Caco-2 (cell line): Measurements from ENCODE around the gene GALK1. TPM values are rescaled to one million over a fixed set of nuclear protein-coding genes. Genes with fewer than 3 reads are reported as not detected.

Experiments
- BruUV-seq: library from RNA; stranded (reverse); fragments of 400-500 nt; replicated peaks from 2 replicates; lab custom pipeline; 2021; lab: Mats Ljungman, UMichigan
- CTCF ChIA-PET: fragments of 300-600 bp; sonication (Branson Sonifier 250); formaldehyde crosslinking; loops from one replicate; lab custom pipeline; 2022; ENCODE audit warnings: antibody characterized with exemption; lab: Charles Lee
- POLR2A ChIA-PET: fragments of 300-600 bp; sonication (Branson Sonifier 250); formaldehyde crosslinking; loops from one replicate; lab custom pipeline; 2022; ENCODE audit warnings: antibody characterized with exemption; lab: Charles Lee
- DNase-seq, 2 experiments: peaks; one replicate each; pipeline versions ENCODE4 v3.0.0 to v3.0.0-alpha.2; 2020 to 2022
- H3K27me3 ChIP-seq: replicated peaks from 2 replicates; pipeline ENCODE4 v1.6.0; 2011; ENCODE audit warnings: low read length; ENCODE audit not compliant: control insufficient read depth, insufficient read depth
- H3K36me3 ChIP-seq: 2 replicates; pipeline ENCODE4 v1.5.1; 2011; ENCODE audit warnings: low read length; ENCODE audit not compliant: control insufficient read depth, insufficient read depth
- H3K4me1 ChIP-seq: fragments of 250-450 bp; sonication (Bioruptor Pico); 2 replicates; pipeline ENCODE4 v1.5.1; 2020; ENCODE audit warnings: mild to moderate bottlenecking
- H3K4me3 ChIP-seq: 2 replicates; pipeline ENCODE4 v1.5.1; 2011; ENCODE audit warnings: low read depth, mild to moderate bottlenecking, control low read depth, low read length
- H3K9me3 ChIP-seq: fragments of 250-450 bp; sonication (Bioruptor Pico); 2 replicates; pipeline ENCODE4 v1.5.1; 2020; ENCODE audit warnings: mild to moderate bottlenecking, moderate library complexity
- H3K27ac Mint-ChIP-seq: one replicate; pipeline ENCODE4 v1.8.0; 2022; ENCODE audit warnings: mixed read lengths; ENCODE audit not compliant: unreplicated experiment
- H3K27me3 Mint-ChIP-seq: one replicate; pipeline ENCODE4 v1.8.0; 2022; ENCODE audit warnings: mixed read lengths; ENCODE audit not compliant: insufficient read depth, unreplicated experiment
- H3K36me3 Mint-ChIP-seq: one replicate; pipeline ENCODE4 v1.8.0; 2022; ENCODE audit warnings: mild to moderate bottlenecking, mixed read lengths; ENCODE audit not compliant: insufficient read depth, unreplicated experiment
- H3K4me1 Mint-ChIP-seq: one replicate; pipeline ENCODE4 v1.8.0; 2022; ENCODE audit warnings: low read depth, mixed read lengths; ENCODE audit not compliant: unreplicated experiment
- H3K4me3 Mint-ChIP-seq: one replicate; pipeline ENCODE4 v1.8.0; 2022; ENCODE audit warnings: mild to moderate bottlenecking, moderate library complexity, mixed read lengths; ENCODE audit not compliant: unreplicated experiment
- H3K9me3 Mint-ChIP-seq: one replicate; pipeline ENCODE4 v1.8.0; 2022; ENCODE audit warnings: mixed read lengths; ENCODE audit not compliant: unreplicated experiment
- intact Hi-C: fragments of 100-400 bp; cut with micrococcal nuclease; formaldehyde crosslinking; loops from one replicate; pipeline ENCODE4 v1.10.0; 2022; ENCODE audit not compliant: unreplicated experiment
- total RNA-seq: library from RNA; stranded (reverse); gene quantifications from 2 replicates; pipeline ENCODE4 v1.2.3, GENCODE V29; 2022
- TF ChIP-seq, protein P1 (sequence below), 2 experiments: fragments of 200-600 bp in 1 of 2; IDR thresholded peaks; 1 replicate in 1 of 2; 2 replicates in 1 of 2; pipeline versions ENCODE4 v1.5.1 to v1.8.0; 2011 to 2022; ENCODE audit warnings: antibody characterized with exemption in 1 of 2, control low read depth in 1 of 2, inconsistent platforms in 1 of 2, low read depth in 1 of 2, low read length in 1 of 2, mild to moderate bottlenecking in 1 of 2, moderate library complexity in 1 of 2; ENCODE audit not compliant: insufficient read depth in 1 of 2, severe bottlenecking in 1 of 2, unreplicated experiment in 1 of 2

Gene GALK1
- total RNA-seq, 1 experiment from 2014 or later = 41.1 TPM

DNA sequence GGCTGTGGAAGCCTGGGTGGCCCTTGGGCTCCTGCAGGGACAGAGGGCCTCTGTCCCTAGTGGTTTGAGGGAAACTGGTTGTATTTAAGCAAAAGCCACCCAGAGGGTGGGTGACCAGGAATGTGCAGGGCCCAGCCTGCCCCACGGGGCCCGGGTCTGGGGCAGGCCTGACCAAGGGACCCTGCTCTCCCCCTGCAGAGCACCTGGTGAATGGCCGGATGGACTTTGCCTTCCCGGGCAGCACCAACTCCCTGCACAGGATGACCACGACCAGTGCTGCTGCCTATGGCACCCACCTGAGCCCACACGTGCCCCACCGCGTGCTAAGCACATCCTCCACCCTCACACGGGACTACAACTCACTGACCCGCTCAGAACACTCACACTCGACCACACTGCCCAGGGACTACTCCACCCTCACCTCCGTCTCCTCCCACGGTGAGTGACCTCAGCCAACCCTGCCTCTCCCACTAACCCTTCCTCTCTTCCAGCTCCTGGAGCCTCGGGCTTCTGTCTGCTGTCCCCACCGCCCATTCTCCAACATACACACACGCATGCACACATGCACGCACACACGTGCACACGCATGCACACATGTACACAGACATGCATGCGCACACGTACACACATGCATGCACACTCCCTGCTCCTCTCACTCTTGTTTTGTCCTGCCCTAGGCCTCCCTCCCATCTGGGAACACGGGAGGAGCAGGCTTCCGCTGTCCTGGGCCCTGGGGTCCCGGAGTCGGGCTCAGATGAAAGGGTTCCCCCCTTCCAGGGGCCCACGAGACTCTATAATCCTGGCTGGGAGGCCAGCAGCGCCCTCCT lies 10.4 kb downstream of the GALK1 start:
- TF ChIP-seq, protein P1, sequence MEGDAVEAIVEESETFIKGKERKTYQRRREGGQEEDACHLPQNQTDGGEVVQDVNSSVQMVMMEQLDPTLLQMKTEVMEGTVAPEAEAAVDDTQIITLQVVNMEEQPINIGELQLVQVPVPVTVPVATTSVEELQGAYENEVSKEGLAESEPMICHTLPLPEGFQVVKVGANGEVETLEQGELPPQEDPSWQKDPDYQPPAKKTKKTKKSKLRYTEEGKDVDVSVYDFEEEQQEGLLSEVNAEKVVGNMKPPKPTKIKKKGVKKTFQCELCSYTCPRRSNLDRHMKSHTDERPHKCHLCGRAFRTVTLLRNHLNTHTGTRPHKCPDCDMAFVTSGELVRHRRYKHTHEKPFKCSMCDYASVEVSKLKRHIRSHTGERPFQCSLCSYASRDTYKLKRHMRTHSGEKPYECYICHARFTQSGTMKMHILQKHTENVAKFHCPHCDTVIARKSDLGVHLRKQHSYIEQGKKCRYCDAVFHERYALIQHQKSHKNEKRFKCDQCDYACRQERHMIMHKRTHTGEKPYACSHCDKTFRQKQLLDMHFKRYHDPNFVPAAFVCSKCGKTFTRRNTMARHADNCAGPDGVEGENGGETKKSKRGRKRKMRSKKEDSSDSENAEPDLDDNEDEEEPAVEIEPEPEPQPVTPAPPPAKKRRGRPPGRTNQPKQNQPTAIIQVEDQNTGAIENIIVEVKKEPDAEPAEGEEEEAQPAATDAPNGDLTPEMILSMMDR (IDR thresholded peaks at IDR 0.05; ENCODE audit: insufficient read depth in 1 of 2, low read depth in 1 of 2, low read length in 1 of 2, severe bottlenecking in 1 of 2, unreplicated experiment in 1 of 2) = no peak
- POLR2A ChIA-PET = no interaction called here
- Mint-ChIP-seq H3K4me1 (peaks cover 13% of the 10 kb centered on the region), H3K4me3 (no peak overlapping the region), H3K36me3 (peaks cover 31% of the 10 kb centered on the region), H3K27me3 (no peaks in the 10 kb centered on the region), H3K9me3 (no peaks in the 10 kb centered on the region), H3K27ac (no peak overlapping the region)
- H3K4me1 ChIP-seq = peaks cover 7% of the 10 kb centered on the region
- no peaks in the 10 kb centered on the region for H3K27me3 ChIP-seq
- intact Hi-C loops = no loop called here
- CTCF ChIA-PET = no interaction called here
- H3K4me3 ChIP-seq = no peak overlapping the region
- DNase-seq = no peak
- BruUV-seq = no TSS peak
- H3K9me3 ChIP-seq = no peaks in the 10 kb centered on the region
- H3K36me3 ChIP-seq = peaks cover 3% of the 10 kb centered on the region; the same call in 1 of the 2 replicates

DNA sequence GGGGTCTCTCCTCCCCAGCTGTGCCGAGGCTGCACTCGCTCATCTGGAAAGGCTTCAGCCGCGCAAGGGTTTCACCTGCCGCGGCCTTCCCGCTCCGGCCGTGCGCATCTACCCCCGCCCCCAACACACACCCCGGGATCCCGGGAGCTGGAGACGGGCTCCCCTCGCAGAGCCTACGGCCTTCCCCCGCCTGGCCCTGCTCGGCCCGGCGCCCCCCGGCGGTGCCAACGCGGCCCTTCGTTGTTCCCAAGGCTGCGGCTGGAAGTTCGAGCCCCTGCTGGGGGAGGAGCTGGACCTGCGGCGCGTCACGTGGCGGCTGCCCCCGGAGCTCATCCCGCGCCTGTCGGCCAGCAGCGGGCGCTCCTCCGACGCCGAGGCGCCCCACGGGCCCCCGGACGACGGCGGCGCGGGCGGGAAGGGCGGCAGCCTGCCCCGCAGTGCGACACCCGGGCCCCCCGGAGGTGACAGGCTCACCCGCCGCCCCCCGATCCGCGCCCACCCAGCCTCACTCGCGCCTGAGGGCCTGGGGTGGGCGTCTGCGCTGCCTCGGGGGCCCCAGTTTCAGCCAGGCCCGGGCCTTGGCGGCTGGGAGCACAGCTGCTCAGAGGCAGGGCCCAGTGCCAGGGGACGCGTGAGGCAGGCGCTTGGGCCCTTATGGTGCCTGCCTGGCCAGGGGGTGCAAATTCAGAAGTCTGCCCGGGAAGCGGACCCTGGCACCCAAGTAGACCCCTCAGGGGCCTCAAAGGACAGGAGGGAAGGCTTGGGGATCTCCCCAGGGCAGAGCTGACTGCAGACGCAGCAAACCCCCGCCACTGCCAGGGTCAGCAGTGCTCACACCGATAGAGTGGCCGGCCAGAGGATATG lies 11.2 kb downstream of the GALK1 start:
- no TSS peak for BruUV-seq
- ChIA-PET CTCF (interaction anchor here (0.6 to 1.5 kb wide), 2 partner anchors 48 to 121 kb away, joined by 4 to 7 read pairs; partner anchors contain the start of gene SMIM5), POLR2A (interaction anchor here (1.0 kb wide), 1 partner anchor 26 kb away, joined by 3 read pairs; no protein-coding TSS in a partner anchor)
- intact Hi-C loops = no loop called here
- Mint-ChIP-seq H3K27me3 (no peaks in the 10 kb centered on the region), H3K4me3 (no peak overlapping the region), H3K4me1 (peaks cover 9% of the 10 kb centered on the region), H3K9me3 (no peaks in the 10 kb centered on the region), H3K36me3 (peaks cover 32% of the 10 kb centered on the region), H3K27ac (no peak overlapping the region)
- TF ChIP-seq, protein P1 (IDR thresholded peaks at IDR 0.05; ENCODE audit: insufficient read depth in 1 of 2, low read depth in 1 of 2, low read length in 1 of 2, severe bottlenecking in 1 of 2, unreplicated experiment in 1 of 2) = no peak
- Histone ChIP-seq H3K9me3 (no peaks in the 10 kb centered on the region), H3K27me3 (no peaks in the 10 kb centered on the region), H3K4me1 (peaks cover 7% of the 10 kb centered on the region; the same call in 1 of the 2 replicates), H3K36me3 (peaks cover 3% of the 10 kb centered on the region; the same call in 1 of the 2 replicates), H3K4me3 (no peak overlapping the region)
- no peak for DNase-seq
